Measurements from ENCODE around the gene HEG1. TPM values are rescaled to one million over a fixed set of nuclear protein-coding genes. Genes with fewer than 3 reads are reported as not detected.

HEG1 gene
- polyA plus RNA-seq, 3 donors, result 0.28 to 4.2 (median 0.69) TPM

GRCh38 chr3:125067225-125067624 lies 11.4 kb upstream of the HEG1 start:
- H3K27ac Mint-ChIP-seq, result no peak overlapping the region
- DNase-seq, result no peak
- intact Hi-C loops (cut with micrococcal nuclease), result no loop called here

GRCh38 chr3:125062904-125063618 lies 7.3 kb upstream of the HEG1 start:
- no peaks in the 10 kb centered on the region for H3K4me1 ChIP-seq (ENCODE audit: control insufficient read depth in 1 of 2, insufficient read depth in 2 of 2, low read length in 2 of 2)
- no peaks in the 10 kb centered on the region for H3K36me3 ChIP-seq (replicated peaks in 1 of 2; ENCODE audit: control insufficient read depth in 1 of 2, insufficient read depth in 2 of 2, low read length in 2 of 2)
- no peak overlapping the region for H3K4me3 ChIP-seq (replicated peaks in 1 of 3; ENCODE audit: low read depth in 2 of 3, low read length in 3 of 3)
- no peak overlapping the region for H3K27ac ChIP-seq (ENCODE audit: low read depth in 1 of 2, low read length in 2 of 2)
- intact Hi-C loops (cut with micrococcal nuclease), result no loop called here
- H2AFZ ChIP-seq (ENCODE audit: insufficient read depth, low read depth, low read length, poor library complexity, severe bottlenecking), result no peak overlapping the region
- no peak for DNase-seq
- Mint-ChIP-seq H3K27ac (no peak overlapping the region), H3K9me3 (no peaks in the 10 kb centered on the region), H3K27me3 (ENCODE audit: low read depth in 3 of 3) (peaks cover 15 to 25% (median 17%) of the 10 kb centered on the region in 3 donors), H3K4me1 (peaks cover 7% of the 10 kb centered on the region), H3K36me3 (no peaks in the 10 kb centered on the region), H3K4me3 (no peak overlapping the region)
- no peak overlapping the region for H3K4me2 ChIP-seq (replicated peaks; ENCODE audit: extremely low read depth, low read length, poor library complexity, severe bottlenecking)
- H3K9ac ChIP-seq (ENCODE audit: insufficient read depth, low read length, poor library complexity, severe bottlenecking), result no peak overlapping the region
- no peak for TF ChIP-seq CTCF (IDR thresholded peaks at IDR 0.05)
- no peaks in the 10 kb centered on the region for H3K9me3 ChIP-seq (replicated peaks in 1 of 2; ENCODE audit: control insufficient read depth in 1 of 2, insufficient read depth in 1 of 2, low read length in 2 of 2)
- 86% methylated on average over 7 of the region's 7 CpGs for WGBS (ENCODE audit: insufficient coverage)
- no peaks in the 10 kb centered on the region for H3K79me2 ChIP-seq (ENCODE audit: insufficient read depth, low read length)
- no peaks in the 10 kb centered on the region for H4K20me1 ChIP-seq (ENCODE audit: insufficient read depth, low read length)
- peaks cover 0 to 5% of the 10 kb centered on the region in 2 donors for H3K27me3 ChIP-seq (ENCODE audit: control insufficient read depth in 2 of 2, insufficient read depth in 2 of 2, low read length in 2 of 2)

More at GRCh38 chr3:125067225-125067624, 11.4 kb upstream of the HEG1 start:
- Mint-ChIP-seq H3K4me1 (peaks cover 18% of the 10 kb centered on the region), H3K36me3 (no peaks in the 10 kb centered on the region), H3K4me3 (no peak overlapping the region), H3K9me3 (no peaks in the 10 kb centered on the region), H3K27me3 (ENCODE audit: low read depth in 3 of 3) (peaks cover 9 to 13% (median 9%) of the 10 kb centered on the region in 3 donors)
- H3K79me2 ChIP-seq (ENCODE audit: insufficient read depth, low read length), result no peaks in the 10 kb centered on the region
- H3K4me2 ChIP-seq (replicated peaks; ENCODE audit: extremely low read depth, low read length, poor library complexity, severe bottlenecking), result no peak overlapping the region
- H3K27me3 ChIP-seq (ENCODE audit: control insufficient read depth in 2 of 2, insufficient read depth in 2 of 2, low read length in 2 of 2), result no peaks in the 10 kb centered on the region
- H3K4me1 ChIP-seq (ENCODE audit: control insufficient read depth in 1 of 2, insufficient read depth in 2 of 2, low read length in 2 of 2), result peaks cover 13 to 20% of the 10 kb centered on the region in 2 donors
- TF ChIP-seq CTCF (IDR thresholded peaks at IDR 0.05), result no peak
- WGBS (ENCODE audit: insufficient coverage), result 100% methylated on average over 2 of the region's 3 CpGs
- H4K20me1 ChIP-seq (ENCODE audit: insufficient read depth, low read length), result no peaks in the 10 kb centered on the region
- no peak overlapping the region for H3K4me3 ChIP-seq (replicated peaks in 1 of 3; ENCODE audit: low read depth in 2 of 3, low read length in 3 of 3)
- no peaks in the 10 kb centered on the region for H3K9me3 ChIP-seq (replicated peaks in 1 of 2; ENCODE audit: control insufficient read depth in 1 of 2, insufficient read depth in 1 of 2, low read length in 2 of 2)
- no peak overlapping the region for H3K27ac ChIP-seq (ENCODE audit: low read depth in 1 of 2, low read length in 2 of 2)
- no peaks in the 10 kb centered on the region for H3K36me3 ChIP-seq (replicated peaks in 1 of 2; ENCODE audit: control insufficient read depth in 1 of 2, insufficient read depth in 2 of 2, low read length in 2 of 2)
- H2AFZ ChIP-seq (ENCODE audit: insufficient read depth, low read depth, low read length, poor library complexity, severe bottlenecking), result no peak overlapping the region
- H3K9ac ChIP-seq (ENCODE audit: insufficient read depth, low read length, poor library complexity, severe bottlenecking), result no peak overlapping the region

Measured in CD14-positive monocyte (primary cell).